Tibial nerve (tissue), 4 donors: ENCODE measurements around the gene MKNK1. TPM values are rescaled to one million over a fixed set of nuclear protein-coding genes. Genes with fewer than 3 reads are reported as not detected.

Source experiments
- DNase-seq, 2 donors: peaks; one replicate each; pipeline ENCODE4 v3.0.0-alpha.2; 2019; ENCODE audit warnings: low spot score in 2 of 2
- H3K27ac ChIP-seq, 4 donors: fragments of 200-600 bp; sonication (generic) in 3 of 4; one replicate each; pipeline ENCODE4 v1.5.1; 2017 to 2019; ENCODE audit warnings: mild to moderate bottlenecking in 1 of 4
- H3K27me3 ChIP-seq, 2 donors: fragments of 200-600 bp; sonication (generic) in 1 of 2; one replicate each; pipeline versions ENCODE4 v1.5.1 to v1.6.0; 2017 to 2019
- H3K36me3 ChIP-seq, 3 donors: fragments of 200-600 bp; sonication (generic); one replicate each; pipeline ENCODE4 v1.5.1; 2018 to 2019
- H3K4me1 ChIP-seq, 4 donors: fragments of 200-600 bp; sonication (generic) in 3 of 4; one replicate each; pipeline ENCODE4 v1.5.1; 2017 to 2019
- H3K4me3 ChIP-seq, 4 donors: fragments of 200-600 bp; sonication (generic) in 3 of 4; one replicate each; pipeline ENCODE4 v1.5.1; 2017 to 2019; ENCODE audit warnings: mild to moderate bottlenecking in 1 of 4, moderate library complexity in 1 of 4
- H3K9me3 ChIP-seq, 4 donors: fragments of 200-600 bp; sonication (generic) in 3 of 4; one replicate each; pipeline ENCODE4 v1.5.1; 2017 to 2019
- CTCF ChIP-seq, 5 experiments: fragments of 200-600 bp in 3 of 5; fragments of 450-650 bp in 2 of 5; sonication (generic) in 3 of 5; IDR thresholded peaks; one replicate each; pipeline ENCODE4 v1.5.1; 2016 to 2019; ENCODE audit warnings: antibody characterized with exemption in 5 of 5, mild to moderate bottlenecking in 3 of 5, moderate library complexity in 2 of 5
- EP300 ChIP-seq, 2 donors: sonication (generic); formaldehyde crosslinking; IDR thresholded peaks; one replicate each; pipeline ENCODE4 v1.6.1; 2017; ENCODE audit warnings: antibody characterized with exemption in 2 of 2, mild to moderate bottlenecking in 1 of 2
- POLR2A ChIP-seq, 2 donors: fragments of 450-650 bp; IDR thresholded peaks; one replicate each; pipeline ENCODE4 v1.6.1; 2017; ENCODE audit warnings: antibody characterized with exemption in 2 of 2, mild to moderate bottlenecking in 2 of 2, moderate library complexity in 2 of 2
- WGBS, 2 donors: methylation state at CpG; one replicate each; pipeline ENCODE4 v1.1.5; 2018; 5-methylcytosine and 5-hydroxymethylcytosine counted together
- total RNA-seq, 4 donors: library from RNA; depleted of rRNA; stranded (reverse); fragments of >200 nt; gene quantifications; one replicate each; pipeline ENCODE4 v1.1.0, GENCODE V29; 2016

MKNK1 gene
- total RNA-seq, 4 donors from 2014 or later = 52.4 to 75.0 (median 66.5) TPM

- Histone ChIP-seq H3K27ac (peak overlapping the region in 3 of 4 donors; percentile 47 to 66 (median 62)), H3K27me3 (no peaks in the 10 kb centered on the region), H3K4me1 (peaks cover 0 to 33% (median 4%) of the 10 kb centered on the region in 4 donors), H3K4me3 (no peak overlapping the region), H3K36me3 (peaks cover 0 to 25% (median 14%) of the 10 kb centered on the region in 3 donors), H3K9me3 (no peaks in the 10 kb centered on the region)
- DNase-seq = no peak
- TF ChIP-seq EP300 (IDR thresholded peaks at IDR 0.05) (no peak), POLR2A (IDR thresholded peaks at IDR 0.05) (no peak)
- WGBS, 2 donors = 100% methylated on average over 1 of the region's 1 CpG
These were observed 8.0 kb downstream of the MKNK1 start for GRCh38 chr1:46596036-46596435.

GRCh38 chr1:46595127-46595526 lies 8.9 kb downstream of the MKNK1 start:
- TF ChIP-seq EP300 (IDR thresholded peaks at IDR 0.05) (peak; percentile 74 to 80), CTCF (IDR thresholded peaks at IDR 0.05) (no peak), POLR2A (IDR thresholded peaks at IDR 0.05) (no peak)
- Histone ChIP-seq H3K9me3 (no peaks in the 10 kb centered on the region), H3K36me3 (peaks cover 0 to 34% (median 15%) of the 10 kb centered on the region in 3 donors), H3K4me3 (no peak overlapping the region), H3K27ac (peak overlapping the region in 3 of 4 donors; percentile 47 to 66 (median 62)), H3K27me3 (no peaks in the 10 kb centered on the region), H3K4me1 (peaks cover 0 to 30% (median 4%) of the 10 kb centered on the region in 4 donors)
- 20 to 23% methylated on average over 3 of the region's 3 CpGs for WGBS, 2 donors
- DNase-seq = peak; percentile 76 to 85

- no peaks in the 10 kb centered on the region for H3K9me3 ChIP-seq
- peak overlapping the region in 3 of 4 donors; percentile 46 to 66 (median 62) for H3K27ac ChIP-seq
- DNase-seq = no peak
- H3K36me3 ChIP-seq = peaks cover 0 to 45% (median 15%) of the 10 kb centered on the region in 3 donors
- H3K4me1 ChIP-seq = peaks cover 0 to 25% (median 4%) of the 10 kb centered on the region in 4 donors
- WGBS, 2 donors = 79 to 87% methylated on average over 5 of the region's 5 CpGs
- TF ChIP-seq EP300 (IDR thresholded peaks at IDR 0.05) = peak in 1 of 2 donors; percentile 25
- TF ChIP-seq CTCF (IDR thresholded peaks at IDR 0.05) = no peak
- TF ChIP-seq POLR2A (IDR thresholded peaks at IDR 0.05) = no peak
- no peak overlapping the region for H3K4me3 ChIP-seq
- no peaks in the 10 kb centered on the region for H3K27me3 ChIP-seq
These were observed 10.0 kb downstream of the MKNK1 start for GRCh38 chr1:46594063-46594462.

- TF ChIP-seq EP300 (IDR thresholded peaks at IDR 0.05) (no peak), CTCF (IDR thresholded peaks at IDR 0.05) (no peak), POLR2A (IDR thresholded peaks at IDR 0.05) (no peak)
- H3K4me3 ChIP-seq = no peak overlapping the region
- no peaks in the 10 kb centered on the region for H3K27me3 ChIP-seq
- 87 to 89% methylated on average over 4 of the region's 4 CpGs for WGBS, 2 donors
- DNase-seq = no peak
- no peak overlapping the region for H3K27ac ChIP-seq
- H3K36me3 ChIP-seq = peaks cover 0 to 50% (median 15%) of the 10 kb centered on the region in 3 donors
- no peaks in the 10 kb centered on the region for H3K9me3 ChIP-seq
- peaks cover 0 to 20% (median 4%) of the 10 kb centered on the region in 4 donors for H3K4me1 ChIP-seq
These were observed 11.2 kb downstream of the MKNK1 start for GRCh38 chr1:46592823-46593222.

- no peaks in the 10 kb centered on the region for H3K9me3 ChIP-seq
- H3K27ac ChIP-seq = no peak overlapping the region
- H3K27me3 ChIP-seq = no peaks in the 10 kb centered on the region
- 91 to 95% methylated on average over 3 of the region's 3 CpGs for WGBS, 2 donors
- peaks cover 0 to 75% (median 15%) of the 10 kb centered on the region in 3 donors for H3K36me3 ChIP-seq
- DNase-seq = no peak
- H3K4me1 ChIP-seq = peaks cover 0 to 8% (median 1%) of the 10 kb centered on the region in 4 donors
- H3K4me3 ChIP-seq = no peak overlapping the region
- TF ChIP-seq CTCF (IDR thresholded peaks at IDR 0.05) = no peak
- TF ChIP-seq POLR2A (IDR thresholded peaks at IDR 0.05) = no peak
These were observed 14.5 kb downstream of the MKNK1 start for GRCh38 chr1:46589529-46589928.
